Measurements from ENCODE around the gene PEX12.

The PEX12 gene

DNA sequence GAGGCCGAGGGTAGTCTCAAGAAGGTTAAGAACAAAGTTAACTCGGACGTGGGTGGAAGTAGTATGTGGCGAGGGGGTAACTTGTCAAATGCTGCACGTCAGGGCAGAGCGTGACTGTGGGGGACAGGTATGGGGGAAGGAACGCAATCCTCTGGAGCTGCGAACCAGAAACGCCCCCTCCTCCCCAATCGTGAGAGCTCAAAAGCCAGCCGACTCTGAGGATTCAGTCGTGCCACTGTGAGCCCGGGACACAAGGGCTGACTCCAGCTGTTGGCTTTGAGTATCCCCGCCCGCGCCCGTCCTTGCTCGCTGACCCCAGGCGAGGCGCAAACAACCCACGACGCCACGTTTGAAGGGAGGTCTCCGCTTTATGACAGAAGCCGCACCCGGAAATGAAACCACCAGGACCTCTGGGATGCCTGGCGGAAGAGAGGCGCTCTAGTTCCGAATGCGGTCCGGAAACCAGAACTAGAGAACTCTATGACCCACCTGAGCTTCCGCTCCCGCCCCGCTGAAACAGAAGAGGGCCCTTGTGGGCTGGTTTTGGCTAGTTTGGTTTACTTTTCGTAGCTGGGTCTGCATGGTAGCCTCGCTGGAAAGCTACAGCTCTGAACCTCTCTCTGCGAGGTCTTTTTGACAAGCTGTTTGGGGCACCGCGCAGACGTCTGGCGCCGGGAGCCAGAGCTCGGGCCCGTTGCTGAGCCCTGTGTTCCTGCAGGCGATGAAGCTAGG lies at the start of gene PEX12:
TSS of gene PEX12 (minus strand) at position 375 of the 732 bp plus-strand sequence. CDS start 550 bp downstream, outside the sequence.
- TF ChIP-seq, protein P1, sequence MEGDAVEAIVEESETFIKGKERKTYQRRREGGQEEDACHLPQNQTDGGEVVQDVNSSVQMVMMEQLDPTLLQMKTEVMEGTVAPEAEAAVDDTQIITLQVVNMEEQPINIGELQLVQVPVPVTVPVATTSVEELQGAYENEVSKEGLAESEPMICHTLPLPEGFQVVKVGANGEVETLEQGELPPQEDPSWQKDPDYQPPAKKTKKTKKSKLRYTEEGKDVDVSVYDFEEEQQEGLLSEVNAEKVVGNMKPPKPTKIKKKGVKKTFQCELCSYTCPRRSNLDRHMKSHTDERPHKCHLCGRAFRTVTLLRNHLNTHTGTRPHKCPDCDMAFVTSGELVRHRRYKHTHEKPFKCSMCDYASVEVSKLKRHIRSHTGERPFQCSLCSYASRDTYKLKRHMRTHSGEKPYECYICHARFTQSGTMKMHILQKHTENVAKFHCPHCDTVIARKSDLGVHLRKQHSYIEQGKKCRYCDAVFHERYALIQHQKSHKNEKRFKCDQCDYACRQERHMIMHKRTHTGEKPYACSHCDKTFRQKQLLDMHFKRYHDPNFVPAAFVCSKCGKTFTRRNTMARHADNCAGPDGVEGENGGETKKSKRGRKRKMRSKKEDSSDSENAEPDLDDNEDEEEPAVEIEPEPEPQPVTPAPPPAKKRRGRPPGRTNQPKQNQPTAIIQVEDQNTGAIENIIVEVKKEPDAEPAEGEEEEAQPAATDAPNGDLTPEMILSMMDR (IDR thresholded peaks at IDR 0.05), result no peak
- Mint-ChIP-seq H3K36me3 (ENCODE audit: low read depth) (peaks cover 10% of the 10 kb centered on the region), H3K27ac (peak within 1 kb of the TSS; percentile 97), H3K4me3 (peak within 1 kb of the TSS; percentile 98), H3K27me3 (ENCODE audit: low read depth, poor library complexity) (peaks cover 16% of the 10 kb centered on the region), H3K9me3 (no peaks in the 10 kb centered on the region), H3K4me1 (peaks cover 27% of the 10 kb centered on the region)
- peak; percentile 69 for DNase-seq

DNA sequence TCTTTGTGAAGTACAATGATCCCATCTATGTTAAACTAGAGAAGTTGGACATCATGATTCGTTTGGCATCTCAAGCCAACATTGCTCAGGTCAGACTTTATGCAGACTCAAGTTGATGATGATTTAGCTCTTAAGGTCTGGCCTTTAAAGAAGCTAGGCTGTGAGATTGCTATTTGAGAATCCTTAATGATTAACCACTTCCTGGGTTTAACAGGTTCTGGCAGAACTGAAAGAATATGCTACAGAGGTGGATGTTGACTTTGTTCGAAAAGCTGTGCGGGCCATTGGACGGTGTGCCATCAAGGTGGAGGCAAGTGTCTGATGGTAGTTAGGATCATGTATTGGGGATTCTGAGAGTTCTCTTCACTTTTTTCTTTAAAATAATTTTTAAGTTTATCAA lies 49.0 kb upstream of the PEX12 start:
- Mint-ChIP-seq H3K4me3 (no peak overlapping the region), H3K9me3 (no peaks in the 10 kb centered on the region), H3K36me3 (ENCODE audit: low read depth) (peaks cover 43% of the 10 kb centered on the region), H3K27ac (no peak overlapping the region), H3K27me3 (ENCODE audit: low read depth, poor library complexity) (no peaks in the 10 kb centered on the region), H3K4me1 (no peaks in the 10 kb centered on the region)
- TF ChIP-seq, protein P1 (IDR thresholded peaks at IDR 0.05), result no peak
- no peak for DNase-seq

DNA sequence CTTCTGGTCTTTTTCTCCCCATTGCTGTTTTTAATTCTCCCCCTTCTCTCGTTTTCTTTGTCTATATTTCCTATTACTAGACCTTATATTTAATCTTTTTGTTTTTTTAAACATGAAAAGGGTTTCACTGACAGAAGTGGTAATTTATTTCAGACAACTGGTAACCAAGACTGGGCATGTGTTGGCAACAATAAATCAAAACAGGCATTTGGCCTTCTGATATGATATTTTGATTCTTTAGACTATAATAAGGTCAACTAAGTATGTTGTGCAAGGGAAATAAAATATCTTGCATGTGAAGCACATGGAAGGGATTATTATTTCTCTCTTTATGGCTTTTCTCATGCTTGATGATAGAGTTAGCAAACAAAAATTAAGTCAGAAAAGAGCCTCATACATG lies 43.4 kb upstream of the PEX12 start:
- H3K27ac Mint-ChIP-seq, result no peak overlapping the region
- no peaks in the 10 kb centered on the region for H3K9me3 Mint-ChIP-seq
- peaks cover 35% of the 10 kb centered on the region for H3K36me3 Mint-ChIP-seq (ENCODE audit: low read depth)
- H3K4me1 Mint-ChIP-seq, result peaks cover 17% of the 10 kb centered on the region
- H3K27me3 Mint-ChIP-seq (ENCODE audit: low read depth, poor library complexity), result no peaks in the 10 kb centered on the region
- no peak overlapping the region for H3K4me3 Mint-ChIP-seq
- TF ChIP-seq, protein P1 (IDR thresholded peaks at IDR 0.05), result no peak
- DNase-seq, result no peak

DNA sequence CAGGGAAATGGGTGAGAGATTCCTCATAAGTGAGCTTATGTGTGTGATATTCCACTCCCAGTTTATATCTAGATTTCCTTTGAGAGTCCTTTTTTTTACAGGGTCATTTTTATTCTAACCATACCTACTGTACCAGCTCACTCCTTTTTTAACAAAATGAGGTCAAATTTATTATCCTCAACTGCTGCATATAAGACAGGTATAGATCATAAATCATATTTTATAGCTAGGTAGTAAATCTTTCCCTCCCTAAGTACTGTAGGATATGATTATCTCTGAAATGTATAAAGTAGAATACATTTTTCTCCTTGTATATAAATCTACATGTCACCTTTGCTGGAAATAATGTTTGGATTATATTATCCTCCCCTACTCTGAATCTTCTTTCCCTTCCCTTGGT lies 40.3 kb upstream of the PEX12 start:
- peaks cover 18% of the 10 kb centered on the region for H3K36me3 Mint-ChIP-seq (ENCODE audit: low read depth)
- no peak overlapping the region for H3K4me3 Mint-ChIP-seq
- peak overlapping the region; percentile 64 for H3K27ac Mint-ChIP-seq
- DNase-seq, result no peak
- TF ChIP-seq, protein P1 (IDR thresholded peaks at IDR 0.05), result no peak
- H3K27me3 Mint-ChIP-seq (ENCODE audit: low read depth, poor library complexity), result no peaks in the 10 kb centered on the region
- H3K9me3 Mint-ChIP-seq, result no peaks in the 10 kb centered on the region
- peaks cover 17% of the 10 kb centered on the region for H3K4me1 Mint-ChIP-seq

DNA sequence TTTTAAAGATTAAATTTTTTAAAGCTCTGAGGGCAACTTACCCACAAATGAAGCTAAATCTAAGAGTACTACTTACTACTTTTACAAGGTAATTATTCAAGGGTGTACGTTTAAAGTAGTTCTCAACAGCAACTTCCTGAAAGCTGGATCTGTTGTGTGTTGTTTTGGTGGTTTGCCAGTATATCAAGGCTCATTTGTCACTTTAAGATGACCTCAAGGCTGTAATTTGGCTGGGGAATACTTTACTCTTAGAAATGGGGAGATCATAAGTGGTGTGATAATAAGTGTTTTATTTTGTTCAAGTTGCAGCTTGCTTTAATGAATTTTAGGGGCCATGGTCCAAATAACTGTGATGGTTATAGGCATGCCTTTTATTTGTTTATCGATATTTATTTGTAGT lies 39.1 kb upstream of the PEX12 start:
- DNase-seq, result no peak
- Mint-ChIP-seq H3K36me3 (ENCODE audit: low read depth) (peaks cover 18% of the 10 kb centered on the region), H3K4me1 (peaks cover 17% of the 10 kb centered on the region), H3K27ac (peak overlapping the region; percentile 21), H3K4me3 (no peak overlapping the region), H3K27me3 (ENCODE audit: low read depth, poor library complexity) (no peaks in the 10 kb centered on the region), H3K9me3 (no peaks in the 10 kb centered on the region)
- TF ChIP-seq, protein P1 (IDR thresholded peaks at IDR 0.05), result no peak

DNA sequence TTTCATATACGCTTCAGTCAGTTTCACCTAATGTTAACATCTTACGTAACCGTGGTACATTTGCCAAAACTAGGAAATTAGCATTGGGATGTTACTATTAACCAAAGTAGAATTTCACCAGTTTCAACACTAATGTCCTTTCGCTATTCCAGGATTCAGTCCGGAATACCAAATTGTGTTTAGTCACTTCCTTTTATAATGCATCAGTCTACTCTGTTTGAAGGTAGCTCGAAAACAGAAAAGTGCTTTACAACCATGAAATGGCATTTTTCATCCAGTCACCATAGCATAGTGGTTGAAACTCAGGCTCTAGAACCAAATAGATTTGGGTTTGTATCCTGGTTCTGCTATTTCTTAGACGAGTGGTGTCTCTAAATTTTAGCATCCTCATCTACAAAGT lies 38.2 kb upstream of the PEX12 start:
- peaks cover 26% of the 10 kb centered on the region for H3K36me3 Mint-ChIP-seq (ENCODE audit: low read depth)

More for the DNA sequence above, 38.2 kb upstream of the PEX12 start:
- Mint-ChIP-seq H3K27me3 (ENCODE audit: low read depth, poor library complexity) (no peaks in the 10 kb centered on the region), H3K4me1 (peaks cover 17% of the 10 kb centered on the region), H3K4me3 (no peak overlapping the region), H3K27ac (no peak overlapping the region), H3K9me3 (no peaks in the 10 kb centered on the region)
- DNase-seq, result no peak
- TF ChIP-seq, protein P1 (IDR thresholded peaks at IDR 0.05), result no peak

All from nephron progenitor cell (in vitro differentiated cells).